ENCODE data around the gene TASOR2.

DNA sequence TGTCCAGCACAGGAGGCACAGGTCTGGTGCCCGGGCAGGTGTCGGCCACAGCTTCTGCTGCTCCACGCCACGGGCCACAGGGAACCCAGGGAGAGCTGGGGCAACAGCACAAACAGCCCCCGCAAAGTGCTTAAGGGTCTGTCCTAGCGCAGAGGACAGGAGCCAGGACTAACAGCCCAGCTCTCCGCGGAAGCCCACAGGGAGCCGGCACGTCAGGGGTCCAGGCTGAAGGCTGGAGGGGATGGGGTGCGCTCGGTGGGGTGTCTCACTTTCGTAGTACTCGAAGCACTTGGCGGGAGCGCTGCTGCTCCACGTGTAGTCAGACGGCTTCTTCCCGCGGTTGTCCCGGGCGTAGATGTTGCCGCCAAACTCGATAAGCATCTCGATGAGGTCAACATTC is 43.1 kb upstream of the TASOR2 start:
- TF ChIP-seq, protein P1, sequence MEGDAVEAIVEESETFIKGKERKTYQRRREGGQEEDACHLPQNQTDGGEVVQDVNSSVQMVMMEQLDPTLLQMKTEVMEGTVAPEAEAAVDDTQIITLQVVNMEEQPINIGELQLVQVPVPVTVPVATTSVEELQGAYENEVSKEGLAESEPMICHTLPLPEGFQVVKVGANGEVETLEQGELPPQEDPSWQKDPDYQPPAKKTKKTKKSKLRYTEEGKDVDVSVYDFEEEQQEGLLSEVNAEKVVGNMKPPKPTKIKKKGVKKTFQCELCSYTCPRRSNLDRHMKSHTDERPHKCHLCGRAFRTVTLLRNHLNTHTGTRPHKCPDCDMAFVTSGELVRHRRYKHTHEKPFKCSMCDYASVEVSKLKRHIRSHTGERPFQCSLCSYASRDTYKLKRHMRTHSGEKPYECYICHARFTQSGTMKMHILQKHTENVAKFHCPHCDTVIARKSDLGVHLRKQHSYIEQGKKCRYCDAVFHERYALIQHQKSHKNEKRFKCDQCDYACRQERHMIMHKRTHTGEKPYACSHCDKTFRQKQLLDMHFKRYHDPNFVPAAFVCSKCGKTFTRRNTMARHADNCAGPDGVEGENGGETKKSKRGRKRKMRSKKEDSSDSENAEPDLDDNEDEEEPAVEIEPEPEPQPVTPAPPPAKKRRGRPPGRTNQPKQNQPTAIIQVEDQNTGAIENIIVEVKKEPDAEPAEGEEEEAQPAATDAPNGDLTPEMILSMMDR (IDR thresholded peaks at IDR 0.05 in 8 of 11, conservative IDR thresholded peaks at IDR 0.05 in 3 of 11) = no peak
- no peak for TF ChIP-seq POLR2A (IDR thresholded peaks at IDR 0.05)

Measured in spleen (tissue), 7 donors.